Neuron (in vitro differentiated cells): ENCODE measurements around the gene NOX3.

Experiments used
- H2AFZ ChIP-seq: one replicate; pipeline ENCODE4 v1.6.1; 2013; ENCODE audit warnings: low read depth, mild to moderate bottlenecking, inconsistent platforms, low read length, moderate library complexity
- H3K27me3 ChIP-seq: one replicate; pipeline ENCODE4 v1.6.1; 2013; ENCODE audit warnings: low read length; ENCODE audit not compliant: insufficient read depth
- H3K36me3 ChIP-seq: one replicate; pipeline ENCODE4 v1.6.1; 2013; ENCODE audit warnings: low read length; ENCODE audit not compliant: insufficient read depth
- H3K4me1 ChIP-seq: one replicate; pipeline ENCODE4 v1.6.1; 2013; ENCODE audit warnings: low read length; ENCODE audit not compliant: insufficient read depth
- H3K4me3 ChIP-seq: 2 replicates; pipeline ENCODE4 v1.5.1; 2013; ENCODE audit warnings: mild to moderate bottlenecking, low read length, moderate library complexity
- H3K9me3 ChIP-seq: one replicate; pipeline ENCODE4 v1.6.1; 2013; ENCODE audit warnings: low read length

The NOX3 gene

DNA sequence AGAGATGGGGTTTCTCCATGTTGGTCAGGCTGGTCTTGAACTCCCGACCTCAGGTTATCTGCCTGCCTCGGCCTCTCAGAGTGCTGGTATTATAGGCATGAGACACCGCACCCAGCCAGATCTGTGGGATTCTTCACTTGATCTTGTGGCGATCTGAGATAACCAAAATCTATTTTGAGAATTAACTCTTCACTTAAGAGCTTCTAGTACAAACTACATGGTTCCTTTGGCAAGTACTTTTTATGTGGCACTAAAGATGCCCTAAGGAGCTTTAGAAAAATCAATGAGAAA, 103.6 kb downstream of the NOX3 start:
- no peak overlapping the region for H2AFZ ChIP-seq
- no peaks in the 10 kb centered on the region for H3K36me3 ChIP-seq
- no peak overlapping the region for H3K4me3 ChIP-seq
- no peaks in the 10 kb centered on the region for H3K4me1 ChIP-seq
- H3K9me3 ChIP-seq: no peaks in the 10 kb centered on the region
- H3K27me3 ChIP-seq: no peaks in the 10 kb centered on the region

GRCh38 chr6:155351273-155352129, 104.1 kb downstream of the NOX3 start:
- Histone ChIP-seq H3K4me3 (no peak overlapping the region), H2AFZ (no peak overlapping the region), H3K9me3 (no peaks in the 10 kb centered on the region), H3K36me3 (no peaks in the 10 kb centered on the region), H3K4me1 (no peaks in the 10 kb centered on the region), H3K27me3 (no peaks in the 10 kb centered on the region)

- Histone ChIP-seq H3K27me3 (no peaks in the 10 kb centered on the region), H3K9me3 (no peaks in the 10 kb centered on the region), H2AFZ (no peak overlapping the region), H3K36me3 (no peaks in the 10 kb centered on the region), H3K4me3 (no peak overlapping the region), H3K4me1 (no peaks in the 10 kb centered on the region)
These were observed 105.7 kb downstream of the NOX3 start for GRCh38 chr6:155349956-155350355.

- H3K9me3 ChIP-seq: no peaks in the 10 kb centered on the region
- H3K36me3 ChIP-seq: no peaks in the 10 kb centered on the region
- no peaks in the 10 kb centered on the region for H3K4me1 ChIP-seq
- H2AFZ ChIP-seq: no peak overlapping the region
- H3K4me3 ChIP-seq: no peak overlapping the region
- no peaks in the 10 kb centered on the region for H3K27me3 ChIP-seq
These were observed 106.5 kb downstream of the NOX3 start for GRCh38 chr6:155349129-155349528.

GRCh38 chr6:155347800-155348199, 107.8 kb downstream of the NOX3 start:
- no peaks in the 10 kb centered on the region for H3K9me3 ChIP-seq
- no peaks in the 10 kb centered on the region for H3K36me3 ChIP-seq
- H3K4me1 ChIP-seq: no peaks in the 10 kb centered on the region
- H3K4me3 ChIP-seq: no peak overlapping the region
- no peaks in the 10 kb centered on the region for H3K27me3 ChIP-seq
- no peak overlapping the region for H2AFZ ChIP-seq

- Histone ChIP-seq H3K4me3 (no peak overlapping the region), H2AFZ (no peak overlapping the region), H3K4me1 (no peaks in the 10 kb centered on the region), H3K36me3 (no peaks in the 10 kb centered on the region), H3K27me3 (no peaks in the 10 kb centered on the region), H3K9me3 (no peaks in the 10 kb centered on the region)
These were observed 108.7 kb downstream of the NOX3 start for GRCh38 chr6:155346957-155347356.
